GM18498 (cell line): Measurements from ENCODE around the gene CAPZB.

Source experiments
- ATAC-seq: cut with Tn5 transposase; IDR thresholded peaks from one replicate; pipeline ENCODE4 v1.9.1; 2021; ENCODE audit warnings: mild to moderate bottlenecking, moderate library complexity; ENCODE audit not compliant: unreplicated experiment

CAPZB gene

GRCh38 chr1:19336543-19336942 is 148.8 kb downstream of the CAPZB start:
- no peak for ATAC-seq

GRCh38 chr1:19333587-19334354 is 151.6 kb downstream of the CAPZB start:
- no peak for ATAC-seq

DNA sequence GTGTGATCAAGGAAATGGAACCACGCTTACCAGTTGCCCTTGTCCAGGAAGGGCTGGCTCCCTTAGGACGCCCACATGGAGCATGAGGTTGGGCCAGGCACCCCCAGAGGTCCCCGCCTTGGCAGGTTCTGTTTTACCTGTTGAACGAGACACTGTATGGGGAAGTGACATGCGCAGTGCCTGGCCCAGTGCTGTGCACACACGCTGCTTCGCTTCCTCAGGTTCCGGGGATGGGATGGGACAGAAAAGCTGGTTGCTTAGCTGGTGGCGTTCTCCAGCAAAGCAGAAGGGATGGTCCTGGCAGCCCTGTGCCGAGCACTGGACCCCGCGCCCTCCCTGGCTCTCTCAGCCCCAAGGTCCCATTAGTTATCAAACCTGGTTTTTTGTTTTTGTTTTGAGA is 152.5 kb downstream of the CAPZB start:
- ATAC-seq, result no peak

- no peak for ATAC-seq
These were observed 154.0 kb downstream of the CAPZB start for GRCh38 chr1:19331262-19331878.

GRCh38 chr1:19330449-19331135 is 154.7 kb downstream of the CAPZB start:
- ATAC-seq, result no peak

DNA sequence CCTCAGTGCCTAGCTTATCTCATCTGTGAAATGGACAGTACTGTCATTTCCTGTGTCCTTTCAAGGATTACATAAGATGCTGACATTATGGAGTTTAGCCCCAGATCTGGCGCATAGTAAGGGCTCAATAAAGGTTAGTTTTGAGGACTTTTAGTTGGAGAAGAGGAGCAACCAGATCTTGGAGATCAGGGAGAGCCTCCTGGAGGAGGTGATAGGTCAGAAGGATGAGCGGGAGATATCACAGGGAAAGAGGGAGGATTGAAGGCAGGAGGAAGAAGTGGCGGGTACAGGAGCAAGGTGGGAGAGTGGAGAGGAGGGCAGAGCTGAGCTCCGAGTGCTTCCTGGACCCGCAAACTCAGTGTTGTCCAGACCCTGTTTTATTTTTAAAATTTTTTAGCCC is 155.7 kb downstream of the CAPZB start:
- ATAC-seq, result no peak

- ATAC-seq, result no peak
These were observed 156.2 kb downstream of the CAPZB start for GRCh38 chr1:19329188-19329587.

DNA sequence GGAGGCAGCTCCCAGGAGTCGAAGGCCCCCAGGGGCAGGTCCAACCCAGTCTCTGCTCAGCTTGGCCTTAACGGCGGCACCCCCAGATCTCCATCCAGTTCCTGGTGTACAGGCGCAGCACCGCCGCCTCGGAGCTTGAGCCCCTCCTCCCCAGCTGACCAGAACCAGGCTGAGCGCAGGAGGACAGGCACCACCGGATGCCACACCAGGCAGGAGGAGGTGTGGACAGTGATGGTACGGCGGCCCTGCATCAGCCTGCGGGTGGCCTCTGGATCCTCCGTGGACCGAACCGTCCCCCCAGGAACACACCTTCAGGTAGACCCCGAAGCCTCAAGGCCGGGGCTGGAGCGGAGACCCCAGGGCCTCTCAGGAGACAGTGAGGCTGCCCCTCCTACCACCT is 156.9 kb downstream of the CAPZB start:
- no peak for ATAC-seq

DNA sequence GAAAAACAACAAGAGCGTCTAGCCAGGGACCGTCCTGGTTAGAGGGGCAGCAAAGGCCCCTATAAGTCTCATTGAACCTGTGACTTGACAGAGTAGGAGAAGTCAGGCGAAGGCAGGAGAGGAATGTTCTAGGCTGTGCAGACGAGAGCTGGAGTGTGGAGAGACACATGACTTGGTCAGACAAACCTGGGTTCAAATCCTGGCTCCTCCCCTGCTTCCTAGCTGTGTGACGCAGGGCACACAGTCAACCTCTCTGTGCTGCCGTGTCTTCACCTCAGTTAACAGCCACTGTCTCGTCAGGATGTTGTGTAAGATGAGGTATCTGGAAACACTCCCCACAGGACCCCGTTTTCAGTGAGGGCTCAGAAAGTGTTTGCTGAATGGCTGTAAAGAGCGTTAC is 157.6 kb downstream of the CAPZB start:
- ATAC-seq, result no peak

- ATAC-seq, result no peak
These were observed 158.0 kb downstream of the CAPZB start for GRCh38 chr1:19327301-19327700.

GRCh38 chr1:19326748-19327065 is 158.6 kb downstream of the CAPZB start:
- no peak for ATAC-seq

GRCh38 chr1:19325958-19326747 is 159.2 kb downstream of the CAPZB start:
- no peak for ATAC-seq

- no peak for ATAC-seq
These were observed 159.9 kb downstream of the CAPZB start for GRCh38 chr1:19325368-19325957.

GRCh38 chr1:19324665-19324990 is 160.7 kb downstream of the CAPZB start:
- no peak for ATAC-seq

DNA sequence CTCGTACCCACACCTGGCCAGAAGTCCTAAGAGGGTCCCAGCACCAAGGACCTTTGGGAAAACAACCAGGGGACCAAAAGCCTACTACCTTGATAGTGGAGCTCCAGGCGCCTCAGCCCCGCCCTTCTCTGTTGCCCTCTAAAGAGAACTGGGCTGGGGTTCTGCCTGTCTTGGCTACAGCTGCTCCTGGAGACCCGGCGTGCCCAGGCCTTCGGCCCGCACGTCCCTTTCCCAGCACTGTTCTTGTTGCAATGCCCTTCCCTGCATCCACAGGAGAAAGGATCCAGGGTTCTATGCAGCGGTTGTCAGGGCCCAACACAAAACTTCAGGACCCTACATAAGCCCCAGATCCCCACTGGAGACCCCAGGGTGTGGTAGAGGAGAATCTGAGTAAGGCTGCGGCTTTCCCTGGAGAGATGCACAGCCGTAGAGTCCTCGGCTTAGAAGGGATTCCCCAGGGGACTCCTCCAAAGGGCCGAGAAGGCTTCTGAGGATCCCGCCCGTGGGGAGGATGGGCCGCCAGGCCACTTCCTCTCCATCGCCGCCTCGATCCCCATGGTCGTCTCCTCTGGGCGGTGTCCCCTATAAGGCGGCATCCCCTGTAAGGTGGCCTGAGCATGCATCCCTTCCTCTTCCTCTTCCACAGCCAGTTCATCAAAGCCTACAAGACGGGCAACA is 161.2 kb downstream of the CAPZB start:
- no peak for ATAC-seq

DNA sequence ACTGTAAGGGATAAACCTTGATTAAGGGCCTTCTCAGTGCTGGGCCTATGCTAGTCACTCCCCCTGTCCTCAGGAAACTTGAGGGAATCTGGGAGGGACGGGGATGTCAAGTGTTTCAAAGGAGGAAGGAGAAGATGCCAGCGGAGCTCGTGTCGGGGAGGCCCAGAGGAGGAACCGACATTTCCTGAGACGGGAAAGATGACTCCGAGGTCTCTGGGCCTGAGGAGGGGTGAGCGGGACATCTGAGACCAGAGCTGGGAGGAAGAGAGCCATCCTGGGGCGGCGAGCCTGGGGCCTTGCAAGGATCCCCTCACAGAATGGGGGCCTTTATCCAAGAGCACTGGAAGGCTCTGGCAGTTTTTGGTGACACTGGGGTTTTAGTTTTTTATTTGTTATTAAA is 162.9 kb downstream of the CAPZB start:
- no peak for ATAC-seq

DNA sequence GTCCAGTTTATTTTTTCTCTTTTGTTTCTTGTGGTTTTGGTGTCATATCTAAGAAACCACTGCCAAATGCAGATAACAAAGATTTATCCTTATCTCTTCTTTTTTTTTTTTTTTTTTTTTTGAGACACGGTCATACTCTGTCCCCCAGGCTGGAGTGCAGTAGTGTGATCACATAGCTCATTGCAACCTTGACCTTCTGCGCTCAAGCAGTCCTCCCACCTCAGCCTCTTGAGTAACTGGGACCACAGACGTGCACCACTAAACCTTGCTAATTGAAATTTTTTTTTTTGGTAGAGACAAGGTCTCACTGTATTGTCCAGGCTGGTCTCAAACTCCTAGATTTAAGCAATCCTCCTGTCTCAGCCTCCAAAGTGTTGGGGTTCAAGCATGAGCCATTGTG is 164.3 kb downstream of the CAPZB start:
- ATAC-seq, result no peak

GRCh38 chr1:19319196-19319595 is 166.1 kb downstream of the CAPZB start:
- no peak for ATAC-seq

- ATAC-seq, result no peak
These were observed 168.0 kb downstream of the CAPZB start for GRCh38 chr1:19317126-19317910.
